Measurements from ENCODE around the gene EPGN.
"Not testable (repeated sequence)": the region's sequence is repeated elsewhere in the genome, so short reads cannot be mapped to it uniquely, and the experiment has no call there.

EPGN gene

GRCh38 chr4:74335341-74336021, 27.2 kb downstream of the EPGN start:
- no peaks in the 10 kb centered on the region for H3K27me3 ChIP-seq (ENCODE audit: insufficient read depth, low read length)
- H2AFZ ChIP-seq (ENCODE audit: low read length, unreplicated experiment) = no peak overlapping the region
- H3K4me1 ChIP-seq (ENCODE audit: control insufficient read depth, insufficient read depth, low read length, unreplicated experiment) = no peaks in the 10 kb centered on the region
- no peak overlapping the region for H3K27ac ChIP-seq (ENCODE audit: low read depth, low read length)
- no peaks in the 10 kb centered on the region for H3K36me3 ChIP-seq (ENCODE audit: insufficient read depth, low read length)
- no peaks in the 10 kb centered on the region for H3K79me2 ChIP-seq (ENCODE audit: control insufficient read depth, insufficient read depth, low read length, unreplicated experiment)
- no peak overlapping the region for H3K4me3 ChIP-seq (ENCODE audit: low read depth, low read length)

- Histone ChIP-seq H3K27me3 (ENCODE audit: insufficient read depth, low read length) (no peaks in the 10 kb centered on the region), H3K79me2 (ENCODE audit: control insufficient read depth, insufficient read depth, low read length, unreplicated experiment) (no peaks in the 10 kb centered on the region), H3K27ac (ENCODE audit: low read depth, low read length) (no peak overlapping the region)
Observed at GRCh38 chr4:74338792-74339333, 30.6 kb downstream of the EPGN start.

GRCh38 chr4:74339501-74339900, 31.2 kb downstream of the EPGN start:
- no peak overlapping the region for H3K27ac ChIP-seq (ENCODE audit: low read depth, low read length)
- H3K27me3 ChIP-seq (ENCODE audit: insufficient read depth, low read length) = no peaks in the 10 kb centered on the region
- no peak overlapping the region for H2AFZ ChIP-seq (ENCODE audit: low read length, unreplicated experiment)
- no peak overlapping the region for H3K4me3 ChIP-seq (ENCODE audit: low read depth, low read length)
- H3K4me1 ChIP-seq (ENCODE audit: control insufficient read depth, insufficient read depth, low read length, unreplicated experiment) = no peaks in the 10 kb centered on the region
- no peaks in the 10 kb centered on the region for H3K36me3 ChIP-seq (ENCODE audit: insufficient read depth, low read length)
- H3K79me2 ChIP-seq (ENCODE audit: control insufficient read depth, insufficient read depth, low read length, unreplicated experiment) = no peaks in the 10 kb centered on the region

More at GRCh38 chr4:74338792-74339333, 30.6 kb downstream of the EPGN start:
- Histone ChIP-seq H3K4me1 (ENCODE audit: control insufficient read depth, insufficient read depth, low read length, unreplicated experiment) (no peaks in the 10 kb centered on the region), H3K4me3 (ENCODE audit: low read depth, low read length) (no peak overlapping the region), H2AFZ (ENCODE audit: low read length, unreplicated experiment) (no peak overlapping the region), H3K36me3 (ENCODE audit: insufficient read depth, low read length) (no peaks in the 10 kb centered on the region)

- H3K4me3 ChIP-seq (ENCODE audit: low read depth, low read length); H3K79me2 ChIP-seq (ENCODE audit: control insufficient read depth, insufficient read depth, low read length, unreplicated experiment); H3K27ac ChIP-seq (ENCODE audit: low read depth, low read length); H3K4me1 ChIP-seq (ENCODE audit: control insufficient read depth, insufficient read depth, low read length, unreplicated experiment); H2AFZ ChIP-seq (ENCODE audit: low read length, unreplicated experiment); H3K36me3 ChIP-seq (ENCODE audit: insufficient read depth, low read length); H3K27me3 ChIP-seq (ENCODE audit: insufficient read depth, low read length): not testable (repeated sequence)
Observed at GRCh38 chr4:74340421-74340820, 32.2 kb downstream of the EPGN start.

- Histone ChIP-seq H3K4me3 (ENCODE audit: low read depth, low read length) (no peak overlapping the region), H3K27ac (ENCODE audit: low read depth, low read length) (no peak overlapping the region), H3K36me3 (ENCODE audit: insufficient read depth, low read length) (no peaks in the 10 kb centered on the region), H3K79me2 (ENCODE audit: control insufficient read depth, insufficient read depth, low read length, unreplicated experiment) (no peaks in the 10 kb centered on the region), H3K4me1 (ENCODE audit: control insufficient read depth, insufficient read depth, low read length, unreplicated experiment) (no peaks in the 10 kb centered on the region), H3K27me3 (ENCODE audit: insufficient read depth, low read length) (no peaks in the 10 kb centered on the region), H2AFZ (ENCODE audit: low read length, unreplicated experiment) (no peak overlapping the region)
Observed at GRCh38 chr4:74344031-74344430, 35.8 kb downstream of the EPGN start.

- Histone ChIP-seq H3K4me1 (ENCODE audit: control insufficient read depth, insufficient read depth, low read length, unreplicated experiment) (no peaks in the 10 kb centered on the region), H3K79me2 (ENCODE audit: control insufficient read depth, insufficient read depth, low read length, unreplicated experiment) (no peaks in the 10 kb centered on the region), H2AFZ (ENCODE audit: low read length, unreplicated experiment) (no peak overlapping the region), H3K27ac (ENCODE audit: low read depth, low read length) (no peak overlapping the region), H3K27me3 (ENCODE audit: insufficient read depth, low read length) (no peaks in the 10 kb centered on the region), H3K36me3 (ENCODE audit: insufficient read depth, low read length) (no peaks in the 10 kb centered on the region), H3K4me3 (ENCODE audit: low read depth, low read length) (no peak overlapping the region)
Observed at GRCh38 chr4:74353858-74354257, 45.6 kb downstream of the EPGN start.

GRCh38 chr4:74357965-74358364, 49.7 kb downstream of the EPGN start:
- no peaks in the 10 kb centered on the region for H3K36me3 ChIP-seq (ENCODE audit: insufficient read depth, low read length)
- H3K27ac ChIP-seq (ENCODE audit: low read depth, low read length) = no peak overlapping the region
- H3K27me3 ChIP-seq (ENCODE audit: insufficient read depth, low read length) = no peaks in the 10 kb centered on the region
- no peak overlapping the region for H2AFZ ChIP-seq (ENCODE audit: low read length, unreplicated experiment)
- no peaks in the 10 kb centered on the region for H3K4me1 ChIP-seq (ENCODE audit: control insufficient read depth, insufficient read depth, low read length, unreplicated experiment)
- no peak overlapping the region for H3K4me3 ChIP-seq (ENCODE audit: low read depth, low read length)
- H3K79me2 ChIP-seq (ENCODE audit: control insufficient read depth, insufficient read depth, low read length, unreplicated experiment) = no peaks in the 10 kb centered on the region

- no peaks in the 10 kb centered on the region for H3K36me3 ChIP-seq (ENCODE audit: insufficient read depth, low read length)
Observed at GRCh38 chr4:74361671-74362070, 53.4 kb downstream of the EPGN start.

GRCh38 chr4:74362347-74362746, 54.1 kb downstream of the EPGN start:
- no peaks in the 10 kb centered on the region for H3K36me3 ChIP-seq (ENCODE audit: insufficient read depth, low read length)
- H3K27ac ChIP-seq (ENCODE audit: low read depth, low read length) = peak overlapping the region; percentile 46; the same call in 1 of the 2 replicates
- H2AFZ ChIP-seq (ENCODE audit: low read length, unreplicated experiment) = no peak overlapping the region
- peaks cover 10% of the 10 kb centered on the region for H3K4me1 ChIP-seq (ENCODE audit: control insufficient read depth, insufficient read depth, low read length, unreplicated experiment)
- H3K27me3 ChIP-seq (ENCODE audit: insufficient read depth, low read length) = no peaks in the 10 kb centered on the region
- no peak overlapping the region for H3K4me3 ChIP-seq (ENCODE audit: low read depth, low read length)
- peaks cover 22% of the 10 kb centered on the region for H3K79me2 ChIP-seq (ENCODE audit: control insufficient read depth, insufficient read depth, low read length, unreplicated experiment)

More at GRCh38 chr4:74361671-74362070, 53.4 kb downstream of the EPGN start:
- no peak overlapping the region for H3K4me3 ChIP-seq (ENCODE audit: low read depth, low read length)
- no peak overlapping the region for H3K27ac ChIP-seq (ENCODE audit: low read depth, low read length)
- peaks cover 18% of the 10 kb centered on the region for H3K79me2 ChIP-seq (ENCODE audit: control insufficient read depth, insufficient read depth, low read length, unreplicated experiment)
- H3K4me1 ChIP-seq (ENCODE audit: control insufficient read depth, insufficient read depth, low read length, unreplicated experiment) = peaks cover 7% of the 10 kb centered on the region
- H3K27me3 ChIP-seq (ENCODE audit: insufficient read depth, low read length) = no peaks in the 10 kb centered on the region
- H2AFZ ChIP-seq (ENCODE audit: low read length, unreplicated experiment) = no peak overlapping the region

- Histone ChIP-seq H3K27me3 (ENCODE audit: insufficient read depth, low read length) (no peaks in the 10 kb centered on the region), H3K36me3 (ENCODE audit: insufficient read depth, low read length) (no peaks in the 10 kb centered on the region), H3K4me3 (ENCODE audit: low read depth, low read length) (peak overlapping the region; percentile 80), H3K79me2 (ENCODE audit: control insufficient read depth, insufficient read depth, low read length, unreplicated experiment) (peaks cover 37% of the 10 kb centered on the region), H3K4me1 (ENCODE audit: control insufficient read depth, insufficient read depth, low read length, unreplicated experiment) (peaks cover 16% of the 10 kb centered on the region), H3K27ac (ENCODE audit: low read depth, low read length) (peak overlapping the region; percentile 81), H2AFZ (ENCODE audit: low read length, unreplicated experiment) (peak overlapping the region; percentile 81)
Observed at GRCh38 chr4:74364256-74364651, 56.0 kb downstream of the EPGN start.

Measured in ACC112 (cell line).